ENCODE results near the gene TMEM60. TPM values are rescaled to one million over a fixed set of nuclear protein-coding genes. Genes with fewer than 3 reads are reported as not detected.

Gene TMEM60
- total and polyA plus RNA-seq, 2 donors from 2014 or later = 11.9 to 32.4 TPM

GRCh38 chr7:77746164-77746823, 51.9 kb downstream of the TMEM60 start:
- TF ChIP-seq CTCF (IDR thresholded peaks at IDR 0.05; ENCODE audit: borderline replicate concordance, extremely low read depth, insufficient read depth) = no peak
- FAIRE-seq (no peak), DNase-seq (no peak)
- H3K27ac ChIP-seq (ENCODE audit: low read depth in 2 of 2, low read length in 2 of 2) = no peak overlapping the region
- intact Hi-C loops (cut with DNase I) = no loop called here
- peaks cover 0 to 7% (median 5%) of the 10 kb centered on the region in 3 donors for H3K4me1 ChIP-seq (ENCODE audit: control insufficient read depth in 2 of 3, insufficient read depth in 2 of 3, low read depth in 1 of 3, low read length in 3 of 3)
- H3K4me3 ChIP-seq (ENCODE audit: low read length in 3 of 3) = no peak overlapping the region
- no peaks in the 10 kb centered on the region for H3K36me3 ChIP-seq (ENCODE audit: control insufficient read depth in 2 of 3, insufficient read depth in 3 of 3, low read length in 3 of 3)
- no peak overlapping the region for H3K9ac ChIP-seq (ENCODE audit: low read length in 3 of 3)
- no peaks in the 10 kb centered on the region for H3K27me3 ChIP-seq (ENCODE audit: control insufficient read depth, insufficient read depth, low read length)
- H3K9me3 ChIP-seq (ENCODE audit: control insufficient read depth in 2 of 3, insufficient read depth in 1 of 3, low read length in 3 of 3) = no peaks in the 10 kb centered on the region

- no peak for FAIRE-seq
- H3K4me1 ChIP-seq (ENCODE audit: control insufficient read depth in 2 of 3, insufficient read depth in 2 of 3, low read depth in 1 of 3, low read length in 3 of 3) = peaks cover 0 to 7% (median 5%) of the 10 kb centered on the region in 3 donors
- H3K27ac ChIP-seq (ENCODE audit: low read depth in 2 of 2, low read length in 2 of 2) = no peak overlapping the region
- H3K27me3 ChIP-seq (ENCODE audit: control insufficient read depth, insufficient read depth, low read length) = no peaks in the 10 kb centered on the region
- H3K4me3 ChIP-seq (ENCODE audit: low read length in 3 of 3) = no peak overlapping the region
- intact Hi-C loops (cut with DNase I) = no loop called here
- no peak for DNase-seq
- H3K9ac ChIP-seq (ENCODE audit: low read length in 3 of 3) = no peak overlapping the region
- H3K36me3 ChIP-seq (ENCODE audit: control insufficient read depth in 2 of 3, insufficient read depth in 3 of 3, low read length in 3 of 3) = no peaks in the 10 kb centered on the region
- no peak for TF ChIP-seq CTCF (IDR thresholded peaks at IDR 0.05; ENCODE audit: borderline replicate concordance, extremely low read depth, insufficient read depth)
- no peaks in the 10 kb centered on the region for H3K9me3 ChIP-seq (ENCODE audit: control insufficient read depth in 2 of 3, insufficient read depth in 1 of 3, low read length in 3 of 3)
Measured at GRCh38 chr7:77745746-77746145, 52.5 kb downstream of the TMEM60 start.

Other genes starting within 250 kb of the TMEM60 start
- gene RSBN1L, start 102.0 kb downstream of the TMEM60 start, total RNA-seq = 18.0 TPM
- gene RSBN1L, start 102.0 kb downstream of the TMEM60 start, polyA plus RNA-seq (ENCODE audit: insufficient read depth, low read depth, low replicate concordance) = 7.3 TPM
- 13.8 TPM for gene PHTF2, start 339 bp upstream of the TMEM60 start, total RNA-seq
- gene PHTF2, start 339 bp upstream of the TMEM60 start, polyA plus RNA-seq (ENCODE audit: insufficient read depth, low read depth, low replicate concordance) = 6.0 TPM

All from kidney (tissue), 14 donors.